Omental fat pad (tissue), 4 donors: ENCODE measurements around the gene NEK4. TPM values are rescaled to one million over a fixed set of nuclear protein-coding genes. Genes with fewer than 3 reads are reported as not detected.

Source experiments
- ATAC-seq: fragments of 150-250 bp; one replicate; pipeline ENCODE4 v1.9.1; 2016; ENCODE audit warnings: mild to moderate bottlenecking, moderate library complexity; ENCODE audit not compliant: low FRiP score
- DNase-seq: peaks from one replicate; pipeline ENCODE4 v3.0.0-alpha.2; 2019; ENCODE audit warnings: low spot score
- CTCF ChIP-seq, 3 donors: fragments of 450-650 bp; IDR thresholded peaks; one replicate each; pipeline ENCODE4 v1.5.1; 2016 to 2017; ENCODE audit warnings: antibody characterized with exemption in 3 of 3, mild to moderate bottlenecking in 3 of 3, moderate library complexity in 2 of 3
- total RNA-seq, 4 donors: library from RNA; depleted of rRNA; stranded (reverse); fragments of >200 nt; gene quantifications; one replicate each; pipeline ENCODE4 v1.1.0, GENCODE V29; 2016

The NEK4 gene
- total RNA-seq, 4 donors from 2014 or later = 16.8 to 22.0 (median 18.7) TPM

GRCh38 chr3:52793702-52794611, 23.2 kb upstream of the NEK4 start:
- ATAC-seq (no peak), DNase-seq (no peak)
- TF ChIP-seq CTCF (IDR thresholded peaks at IDR 0.05) = no peak

GRCh38 chr3:52792961-52793695, 22.4 kb upstream of the NEK4 start:
- ATAC-seq = no peak
- no peak for TF ChIP-seq CTCF (IDR thresholded peaks at IDR 0.05)
- no peak for DNase-seq

- no peak for ATAC-seq
- DNase-seq = no peak
- TF ChIP-seq CTCF (IDR thresholded peaks at IDR 0.05) = no peak
Observed at GRCh38 chr3:52792413-52792812, 21.7 kb upstream of the NEK4 start.

GRCh38 chr3:52791928-52792327, 21.2 kb upstream of the NEK4 start:
- ATAC-seq = no peak

GRCh38 chr3:52791366-52791765, 20.6 kb upstream of the NEK4 start:
- no peak for DNase-seq
- no peak for TF ChIP-seq CTCF (IDR thresholded peaks at IDR 0.05)
- no peak for ATAC-seq

More at GRCh38 chr3:52791928-52792327, 21.2 kb upstream of the NEK4 start:
- DNase-seq = no peak
- TF ChIP-seq CTCF (IDR thresholded peaks at IDR 0.05) = no peak

GRCh38 chr3:52790741-52791140, 20.0 kb upstream of the NEK4 start:
- no peak for DNase-seq
- TF ChIP-seq CTCF (IDR thresholded peaks at IDR 0.05) = no peak
- no peak for ATAC-seq
